ENCODE results near the gene MACROD1. TPM values are rescaled to one million over a fixed set of nuclear protein-coding genes. Genes with fewer than 3 reads are reported as not detected.

MACROD1 gene
- total and polyA plus RNA-seq, 4 experiments from 2014 or later, result 5.0 to 8.7 (median 7.3) TPM

DNA sequence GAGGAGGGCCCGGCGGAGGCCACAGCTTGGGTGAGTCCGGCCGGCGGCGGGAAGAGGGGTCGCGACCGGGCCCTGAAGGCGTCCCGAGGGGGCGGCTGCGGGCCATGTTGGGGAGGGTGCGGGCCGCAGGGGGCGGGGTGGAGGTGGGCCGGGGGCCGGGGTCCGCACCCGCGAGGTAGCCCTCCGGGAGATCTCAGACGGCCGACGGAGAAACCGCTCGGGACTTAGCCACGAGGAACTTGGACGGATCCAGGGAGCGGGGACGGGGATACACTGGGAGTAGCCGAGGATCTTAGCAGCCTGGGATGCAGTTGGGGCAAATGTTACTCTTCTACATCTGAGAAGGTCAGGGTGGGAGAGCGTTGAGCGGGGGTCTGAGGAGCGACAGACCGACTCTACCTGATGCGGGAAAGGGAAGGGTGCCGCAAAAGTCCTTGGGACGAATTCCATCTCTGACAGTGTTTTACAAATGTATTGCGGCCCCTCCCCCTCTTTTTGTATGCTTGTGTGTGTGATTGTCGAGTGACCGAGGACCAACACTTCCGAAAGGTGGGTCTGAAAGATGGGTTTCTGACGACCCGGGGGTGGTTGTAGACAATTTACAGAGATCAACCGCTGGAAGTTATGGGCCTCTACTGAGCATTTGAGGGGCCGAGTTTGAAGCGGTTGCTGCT, 20.7 kb upstream of the MACROD1 start:
- Mint-ChIP-seq H3K36me3 (peaks cover 0 to 12% of the 10 kb centered on the region in 2 donors), H3K9me3 (peaks cover 0 to 3% (median 0%) of the 10 kb centered on the region in 8 donors), H3K27me3 (no peaks in the 10 kb centered on the region), H3K4me1 (peaks cover 11 to 51% (median 32%) of the 10 kb centered on the region in 4 donors), H3K27ac (peak overlapping the region in 1 of 7 donors; percentile 91), H3K4me3 (no peak overlapping the region)
- POLR2A ChIA-PET (ENCODE audit: partially characterized antibody), result interaction anchor here (0.8 to 6.0 kb wide), 31 partner anchors 10 to 1355 kb away, joined by 3 to 128 read pairs (median 5); partner anchors contain the start of genes BAD, CCDC88B, COX8A and ESRRA
- H3K27me3 ChIP-seq (ENCODE audit: insufficient read depth, low read length), result no peaks in the 10 kb centered on the region
- CTCF ChIA-PET (ENCODE audit: partially characterized antibody), result interaction anchor here (1.0 to 8.3 kb wide), 8 partner anchors 9 to 131 kb away, joined by 3 to 106 read pairs (median 4); partner anchors contain the start of genes CATSPERZ, FERMT3, PRDX5 and TRMT112
- H3K27ac ChIP-seq (ENCODE audit: low read depth, low read length), result no peak overlapping the region
- no peaks in the 10 kb centered on the region for H3K9me3 ChIP-seq (ENCODE audit: control insufficient read depth in 1 of 2, low read length in 2 of 2)
- peak; percentile 28 to 64 (median 36) for DNase-seq
- no peak overlapping the region for H3K4me3 ChIP-seq (ENCODE audit: low read length in 2 of 2)
- H3K36me3 ChIP-seq (ENCODE audit: insufficient read depth, low read length), result no peaks in the 10 kb centered on the region
- intact Hi-C loops (cut with micrococcal nuclease), result loop anchor here (1.0 to 5.0 kb wide), 4 partner anchors 40 to 504 kb away; partner anchors contain the start of genes FKBP2, NUDT22, OTUB1 and RTN3
- peaks cover 30% of the 10 kb centered on the region for H3K4me1 ChIP-seq (ENCODE audit: insufficient read depth, low read length)

- Mint-ChIP-seq H3K4me3 (peak within 1 kb of the TSS; percentile 95 to 99 (median 97)), H3K4me1 (peaks cover 11 to 52% (median 33%) of the 10 kb centered on the region in 4 donors), H3K27me3 (no peaks in the 10 kb centered on the region), H3K36me3 (peaks cover 0 to 12% of the 10 kb centered on the region in 2 donors), H3K27ac (peak within 1 kb of the TSS; percentile 91 to 98 (median 97)), H3K9me3 (peaks cover 0 to 3% (median 0%) of the 10 kb centered on the region in 8 donors)
- Histone ChIP-seq H3K27me3 (ENCODE audit: insufficient read depth, low read length) (no peaks in the 10 kb centered on the region), H3K36me3 (ENCODE audit: insufficient read depth, low read length) (no peaks in the 10 kb centered on the region), H3K27ac (ENCODE audit: low read depth, low read length) (peak within 1 kb of the TSS; percentile 79), H3K4me1 (ENCODE audit: insufficient read depth, low read length) (peaks cover 29% of the 10 kb centered on the region), H3K9me3 (ENCODE audit: control insufficient read depth in 1 of 2, low read length in 2 of 2) (no peaks in the 10 kb centered on the region), H3K4me3 (ENCODE audit: low read length in 2 of 2) (peak within 1 kb of the TSS; percentile 64 to 71)
- intact Hi-C loops (cut with micrococcal nuclease), result loop anchor here (1.0 to 5.0 kb wide), 9 partner anchors 18 to 504 kb away; partner anchors contain the start of genes ESRRA, FKBP2, GPR137 and MACROD1
- POLR2A ChIA-PET (ENCODE audit: partially characterized antibody), result interaction anchor here (0.7 to 6.0 kb wide), 33 partner anchors 10 to 1354 kb away, joined by 3 to 128 read pairs (median 5); partner anchors contain the start of genes BAD, CATSPERZ, CCDC88B and COX8A
- DNase-seq, result peak; percentile 99 to 100 (median 99)
- CTCF ChIA-PET (ENCODE audit: partially characterized antibody), result interaction anchor here (1.0 to 8.3 kb wide), 7 partner anchors 9 to 132 kb away, joined by 3 to 106 read pairs (median 4); partner anchors contain the start of genes CATSPERZ, DNAJC4, FERMT3 and PRDX5
Observed at GRCh38 chr11:64185693-64186491, 20.0 kb upstream of the MACROD1 start, which contains the start of gene STIP1. Gene STIP1 (plus strand): TSS chr11:64186171. CDS start chr11:64186262, 91 bp downstream.

DNA sequence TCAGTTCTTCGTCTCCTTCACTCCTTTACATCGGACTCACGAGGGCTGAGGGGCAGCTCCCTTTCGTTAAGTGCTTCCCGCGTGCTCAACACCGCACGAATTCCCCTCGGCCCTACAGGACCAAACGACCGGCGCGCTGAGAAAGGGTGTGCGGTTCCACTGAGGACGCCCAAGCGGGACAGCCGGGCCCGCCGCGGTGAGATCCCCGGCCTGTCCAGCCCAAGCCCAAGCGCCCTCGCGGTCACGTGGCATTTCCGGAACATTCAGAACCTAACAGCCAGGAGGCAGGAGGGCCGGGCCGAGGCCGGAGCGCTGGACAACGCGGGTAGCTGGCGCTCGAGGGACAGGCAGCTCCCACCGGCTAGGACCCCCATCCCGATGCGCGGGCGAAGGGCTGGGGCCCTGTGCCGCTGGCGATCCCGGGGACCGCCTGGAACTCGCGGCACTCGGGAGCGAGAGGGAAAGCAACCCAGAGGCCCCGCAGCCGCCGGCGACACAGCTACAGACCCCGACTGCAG, 19.3 kb upstream of the MACROD1 start:
- Histone ChIP-seq H3K4me1 (ENCODE audit: insufficient read depth, low read length) (peaks cover 29% of the 10 kb centered on the region), H3K9me3 (ENCODE audit: control insufficient read depth in 1 of 2, low read length in 2 of 2) (no peaks in the 10 kb centered on the region), H3K36me3 (ENCODE audit: insufficient read depth, low read length) (no peaks in the 10 kb centered on the region), H3K4me3 (ENCODE audit: low read length in 2 of 2) (peak overlapping the region; percentile 64 to 71), H3K27ac (ENCODE audit: low read depth, low read length) (peak overlapping the region; percentile 79), H3K27me3 (ENCODE audit: insufficient read depth, low read length) (no peaks in the 10 kb centered on the region)
- Mint-ChIP-seq H3K27ac (peak overlapping the region; percentile 84 to 98 (median 92)), H3K4me3 (peak overlapping the region; percentile 95 to 99 (median 97)), H3K36me3 (peaks cover 0 to 8% of the 10 kb centered on the region in 2 donors), H3K9me3 (peaks cover 0 to 3% (median 0%) of the 10 kb centered on the region in 8 donors), H3K4me1 (peaks cover 9 to 48% (median 29%) of the 10 kb centered on the region in 4 donors), H3K27me3 (no peaks in the 10 kb centered on the region)
- no peak for DNase-seq
- CTCF ChIA-PET (ENCODE audit: partially characterized antibody), result interaction anchor here (0.9 to 8.3 kb wide), 8 partner anchors 10 to 133 kb away, joined by 3 to 106 read pairs (median 4); partner anchors contain the start of genes CATSPERZ, DNAJC4, FERMT3 and PRDX5
- intact Hi-C loops (cut with micrococcal nuclease), result loop anchor here (1.0 to 5.0 kb wide), 6 partner anchors 18 to 503 kb away; partner anchors contain the start of genes ESRRA, GPR137, MACROD1 and RTN3
- POLR2A ChIA-PET (ENCODE audit: partially characterized antibody), result interaction anchor here (0.6 to 6.0 kb wide), 32 partner anchors 9 to 1353 kb away, joined by 3 to 128 read pairs (median 5); partner anchors contain the start of genes BAD, CATSPERZ, CCDC88B and COX8A

DNA sequence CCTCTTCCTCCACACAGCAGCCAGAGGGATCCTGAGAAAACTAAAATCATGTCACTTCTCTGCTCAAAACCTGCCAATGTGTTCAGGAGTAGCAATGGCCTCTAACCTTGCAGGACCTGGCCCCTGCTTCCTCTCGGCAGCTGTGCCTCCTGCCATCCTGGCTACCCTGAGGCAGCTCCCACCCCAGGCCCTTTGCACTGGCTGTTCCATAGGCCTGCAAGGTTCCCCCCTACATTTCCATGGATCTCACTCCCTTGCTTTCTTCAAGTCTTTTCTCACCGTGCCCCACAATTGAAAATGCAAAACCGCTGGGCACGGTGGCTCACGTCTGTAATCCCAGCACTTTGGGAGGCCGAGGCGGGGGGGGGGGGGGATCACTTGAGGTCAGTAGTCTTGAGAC, 18.0 kb upstream of the MACROD1 start:
- H3K27me3 Mint-ChIP-seq, result no peaks in the 10 kb centered on the region
- no peak for DNase-seq
- peak overlapping the region in 2 of 8 donors; percentile 36 to 64 for H3K4me3 Mint-ChIP-seq
- intact Hi-C loops (cut with micrococcal nuclease), result loop anchor here (2.0 kb wide), 1 partner anchor 17 kb away; the partner anchor contains the start of gene MACROD1
- POLR2A ChIA-PET (ENCODE audit: partially characterized antibody), result interaction anchor here (3.9 to 6.0 kb wide), 2 partner anchors 18 to 22 kb away, joined by 25 to 128 read pairs; partner anchors contain the start of genes FERMT3 and MACROD1
- CTCF ChIA-PET (ENCODE audit: partially characterized antibody), result interaction anchor here (8.3 kb wide), 1 partner anchor 21 kb away, joined by 106 read pairs; the partner anchor contains the start of gene FERMT3
- H3K36me3 Mint-ChIP-seq, result peaks cover 0 to 6% of the 10 kb centered on the region in 2 donors
- H3K27me3 ChIP-seq (ENCODE audit: insufficient read depth, low read length), result no peaks in the 10 kb centered on the region
- H3K9me3 ChIP-seq (ENCODE audit: control insufficient read depth in 1 of 2, low read length in 2 of 2), result no peaks in the 10 kb centered on the region
- peaks cover 7 to 43% (median 22%) of the 10 kb centered on the region in 4 donors for H3K4me1 Mint-ChIP-seq
- H3K36me3 ChIP-seq (ENCODE audit: insufficient read depth, low read length), result no peaks in the 10 kb centered on the region
- peak overlapping the region in 2 of 7 donors; percentile 35 to 38 for H3K27ac Mint-ChIP-seq
- H3K4me3 ChIP-seq (ENCODE audit: low read length in 2 of 2), result no peak overlapping the region
- peaks cover 19% of the 10 kb centered on the region for H3K4me1 ChIP-seq (ENCODE audit: insufficient read depth, low read length)
- peaks cover 0 to 3% (median 0%) of the 10 kb centered on the region in 8 donors for H3K9me3 Mint-ChIP-seq
- no peak overlapping the region for H3K27ac ChIP-seq (ENCODE audit: low read depth, low read length)

GRCh38 chr11:64181506-64182411, 15.8 kb upstream of the MACROD1 start:
- ChIA-PET CTCF (ENCODE audit: partially characterized antibody) (interaction anchor here (0.6 to 2.0 kb wide), 6 partner anchors 23 to 181 kb away, joined by 3 to 8 read pairs (median 4); partner anchors contain the start of gene CATSPERZ), POLR2A (ENCODE audit: partially characterized antibody) (interaction anchor here (0.8 kb wide), 1 partner anchor 25 kb away, joined by 3 read pairs; the partner anchor contains the start of gene FERMT3)
- Histone ChIP-seq H3K4me3 (ENCODE audit: low read length in 2 of 2) (no peak overlapping the region), H3K27me3 (ENCODE audit: insufficient read depth, low read length) (no peaks in the 10 kb centered on the region), H3K9me3 (ENCODE audit: control insufficient read depth in 1 of 2, low read length in 2 of 2) (no peaks in the 10 kb centered on the region), H3K27ac (ENCODE audit: low read depth, low read length) (no peak overlapping the region), H3K36me3 (ENCODE audit: insufficient read depth, low read length) (no peaks in the 10 kb centered on the region), H3K4me1 (ENCODE audit: insufficient read depth, low read length) (peaks cover 24% of the 10 kb centered on the region)
- H3K27ac Mint-ChIP-seq, result peak overlapping the region in 2 of 7 donors; percentile 46 to 47
- H3K36me3 Mint-ChIP-seq, result peaks cover 0 to 6% of the 10 kb centered on the region in 2 donors
- no peak for DNase-seq
- H3K9me3 Mint-ChIP-seq, result peaks cover 0 to 3% (median 0%) of the 10 kb centered on the region in 8 donors
- H3K27me3 Mint-ChIP-seq, result no peaks in the 10 kb centered on the region
- intact Hi-C loops (cut with micrococcal nuclease), result no loop called here
- peaks cover 11 to 42% (median 24%) of the 10 kb centered on the region in 4 donors for H3K4me1 Mint-ChIP-seq
- H3K4me3 Mint-ChIP-seq, result peak overlapping the region in 1 of 8 donors; percentile 18
